ENCODE results near the gene PHACTR1. TPM values are rescaled to one million over a fixed set of nuclear protein-coding genes. Genes with fewer than 3 reads are reported as not detected.

Gene PHACTR1
- total and polyA plus RNA-seq, 2 of the 4 experiments (the other 2 are of a cell fraction): not detected

DNA sequence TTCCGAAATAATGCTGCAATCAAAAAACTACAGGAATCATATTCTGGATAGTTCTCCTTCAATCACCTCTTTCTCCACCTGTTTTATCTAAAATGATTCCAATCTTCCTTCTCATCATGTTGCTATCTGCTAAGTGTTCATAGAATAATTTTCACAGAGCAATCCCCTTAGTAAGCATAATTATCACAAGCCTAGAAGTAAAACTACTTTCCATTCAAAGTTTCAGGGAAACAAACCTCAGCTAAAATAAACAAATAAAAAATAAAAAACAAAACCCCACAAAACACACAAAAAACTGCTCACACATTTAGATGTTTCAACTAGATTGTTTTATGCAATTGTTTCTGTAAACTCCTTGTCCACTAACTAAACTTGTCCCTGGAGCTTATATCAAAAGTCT lies 291.2 kb downstream of the PHACTR1 start:
- Histone ChIP-seq H4K20me1 (ENCODE audit: insufficient read depth, low read length) (no peaks in the 10 kb centered on the region), H3K18ac (ENCODE audit: low read depth, low read length) (no peak overlapping the region), H3K9ac (ENCODE audit: low read depth, low read length) (no peak overlapping the region), H3K4me3 (ENCODE audit: insufficient read depth, low read depth, low read length) (no peak overlapping the region), H3K56ac (ENCODE audit: extremely low read depth, insufficient read depth, low read length) (no peak overlapping the region), H3K9me3 (ENCODE audit: control insufficient read depth, insufficient read depth, low read length) (no peaks in the 10 kb centered on the region), H3K27me3 (ENCODE audit: control insufficient read depth, insufficient read depth, low read length) (peaks cover 6% of the 10 kb centered on the region), H3K36me3 (ENCODE audit: control insufficient read depth, insufficient read depth, low read length) (no peaks in the 10 kb centered on the region), H3K79me1 (ENCODE audit: low read depth in 1 of 2, low read length in 2 of 2) (no peaks in the 10 kb centered on the region), H2BK120ac (ENCODE audit: low read depth, low read length) (no peak overlapping the region), H2BK15ac (ENCODE audit: low read depth, low read length) (no peak overlapping the region), H3K4me1 (ENCODE audit: control insufficient read depth, insufficient read depth, low read length) (no peaks in the 10 kb centered on the region), H3K9me1 (ENCODE audit: insufficient read depth, low read length) (no peaks in the 10 kb centered on the region; the same call in 1 of the 2 replicates), H3K27ac (ENCODE audit: insufficient read depth, low read length) (no peak overlapping the region), H3K14ac (replicated peaks; ENCODE audit: low read depth, low read length) (no peak overlapping the region), H3K4me2 (ENCODE audit: low read depth, low read length) (no peak overlapping the region), H4K5ac (ENCODE audit: low read depth, low read length) (no peak overlapping the region), H3K4ac (ENCODE audit: low read depth, low read length) (no peak overlapping the region), H2BK5ac (ENCODE audit: low read depth, low read length, poor library complexity, severe bottlenecking) (no peak overlapping the region), H4K8ac (ENCODE audit: low read depth in 2 of 2, low read length in 2 of 2) (no peak overlapping the region), H4K91ac (ENCODE audit: insufficient read depth, low read depth, low read length) (no peak overlapping the region), H2AK5ac (ENCODE audit: low read depth, low read length) (no peak overlapping the region), H2AFZ (replicated peaks; ENCODE audit: low read length, poor library complexity) (no peak overlapping the region), H3K23ac (ENCODE audit: low read depth, low read length) (no peak overlapping the region), H2AK9ac (replicated peaks; ENCODE audit: low read depth, low read length, poor library complexity) (no peak overlapping the region), H2BK20ac (ENCODE audit: low read depth, low read length) (no peak overlapping the region)
- no CpG with 5 or more reads among the region's 1 CpG for WGBS, 2 experiments (ENCODE audit: extremely low coverage in 2 of 2, insufficient read length in 1 of 2)
- POLR2A ChIA-PET (ENCODE audit: unreplicated experiment): no interaction called here
- no peak for DNase-seq
- intact Hi-C loops (cut with micrococcal nuclease): no loop called here
- CTCF ChIA-PET: no interaction called here
- no TSS peak for BruUV-seq (replicated peaks)
- in situ Hi-C loops (cut with MboI; ENCODE audit: low sequenced_read_pairs): no loop called here
- dilution Hi-C loops (cut with HindIII; ENCODE audit: low sequenced_read_pairs, unreplicated experiment): no loop called here
- TF ChIP-seq MXI1 (IDR thresholded peaks at IDR 0.05; ENCODE audit: borderline replicate concordance, low read depth, low read length): no peak
- no peak for TF ChIP-seq RFX5 (IDR thresholded peaks at IDR 0.05; ENCODE audit: low read depth, low read length)
- TF ChIP-seq CHD1 (IDR thresholded peaks at IDR 0.05; ENCODE audit: low read depth, low read length): no peak
- no peak for TF ChIP-seq POLR2A (IDR thresholded peaks at IDR 0.05; ENCODE audit: low read depth, low read length)
- TF ChIP-seq FOS (IDR thresholded peaks at IDR 0.05; ENCODE audit: low read depth, low read length): no peak
- no peak for ATAC-seq (ENCODE audit: low read depth)
